SK-N-SH (cell line): ENCODE data around the gene MS4A4A. TPM values are rescaled to one million over a fixed set of nuclear protein-coding genes. Genes with fewer than 3 reads are reported as not detected.

Experiments
- CTCF ChIA-PET: fragments of 300-600, 350-600 bp; formaldehyde crosslinking; extraction: SDS; loops from one replicate; lab custom pipeline; 2021; lab: Yijun Ruan, JAX
- POLR2A ChIA-PET: fragments of 350-600 bp; sonication (Branson Sonifier 250); formaldehyde crosslinking; extraction: SDS; loops from one replicate; lab custom pipeline; 2020; ENCODE audit warnings: antibody characterized with exemption, inconsistent platforms; lab: Yijun Ruan, JAX
- DNase-seq: peaks from one replicate; pipeline ENCODE4 v3.0.0; 2012
- H2AFZ ChIP-seq: fragments of 200-600 bp; sonication (generic); 2 replicates; pipeline ENCODE4 v1.8.1; 2016; ENCODE audit warnings: antibody characterized with exemption, mild to moderate bottlenecking, low read depth
- H3F3A ChIP-seq: fragments of 200-600 bp; sonication (generic); replicated peaks from 2 replicates; pipeline ENCODE3; 2016; ENCODE audit warnings: antibody characterized with exemption, mild to moderate bottlenecking; ENCODE audit not compliant: insufficient read depth
- H3K27ac ChIP-seq, 2 experiments: fragments of 200-500 bp in 1 of 2; fragments of 200-600 bp in 1 of 2; sonication (Bioruptor generic) in 1 of 2; sonication (generic), shearing (Covaris generic) in 1 of 2; 2 replicates each; pipeline versions ENCODE4 v1.5.1 to v1.6.1; 2014 to 2016; ENCODE audit warnings: low read depth in 2 of 2, inconsistent platforms in 1 of 2, low read length in 1 of 2, mild to moderate bottlenecking in 1 of 2, mixed read lengths in 1 of 2
- H3K27me3 ChIP-seq: fragments of 200-600 bp; sonication (generic), shearing (Covaris generic); 2 replicates; pipeline ENCODE4 v1.6.1; 2016; ENCODE audit warnings: mixed run types; ENCODE audit not compliant: insufficient read depth
- H3K36me3 ChIP-seq, 2 experiments: fragments of 200-500 bp in 1 of 2; fragments of 200-600 bp in 1 of 2; sonication (Bioruptor generic) in 1 of 2; sonication (generic) in 1 of 2; replicated peaks in 1 of 2; 2 replicates each; pipeline versions ENCODE3 to v1.5.1; 2014 to 2016; ENCODE audit warnings: low read length in 1 of 2, mild to moderate bottlenecking in 1 of 2; ENCODE audit not compliant: insufficient read depth in 2 of 2, control insufficient read depth in 1 of 2
- H3K4me1 ChIP-seq, 2 experiments: fragments of 200-500 bp in 1 of 2; fragments of 200-600 bp in 1 of 2; sonication (Bioruptor generic) in 1 of 2; sonication (generic), shearing (Covaris generic) in 1 of 2; 2 replicates each; pipeline versions ENCODE4 v1.5.1 to v1.6.1; 2014 to 2016; ENCODE audit warnings: low read depth in 1 of 2, low read length in 1 of 2, mixed run types in 1 of 2; ENCODE audit not compliant: insufficient read depth in 2 of 2, control insufficient read depth in 1 of 2
- H3K4me2 ChIP-seq: fragments of 200-600 bp; sonication (generic), shearing (Covaris generic); 2 replicates; pipeline ENCODE4 v1.6.1; 2017; ENCODE audit warnings: mixed run types
- H3K4me3 ChIP-seq, 2 experiments: fragments of 200-500 bp in 1 of 2; fragments of 200-600 bp in 1 of 2; sonication (Bioruptor generic) in 1 of 2; sonication (generic), shearing (Covaris generic) in 1 of 2; 2 replicates each; pipeline versions ENCODE4 v1.5.1 to v1.8.1; 2014 to 2016; ENCODE audit warnings: low read depth in 2 of 2, inconsistent platforms in 1 of 2, low read length in 1 of 2, mild to moderate bottlenecking in 1 of 2, mixed read lengths in 1 of 2, moderate library complexity in 1 of 2
- H3K79me2 ChIP-seq: fragments of 200-600 bp; sonication (generic); 2 replicates; pipeline ENCODE4 v1.8.1; 2017; ENCODE audit warnings: mild to moderate bottlenecking; ENCODE audit not compliant: insufficient read depth
- H3K9ac ChIP-seq: fragments of 200-600 bp; sonication (generic); 2 replicates; pipeline ENCODE4 v1.6.1; 2017; ENCODE audit warnings: mixed run types
- H3K9me2 ChIP-seq: fragments of 200-600 bp; sonication (generic); 2 replicates; pipeline ENCODE4 v1.6.1; 2017; ENCODE audit warnings: mixed run types
- H3K9me3 ChIP-seq: fragments of 200-600 bp; sonication (generic); 2 replicates; pipeline ENCODE4 v1.6.1; 2017; ENCODE audit warnings: mixed run types, mild to moderate bottlenecking, moderate library complexity
- H4K20me1 ChIP-seq: fragments of 200-600 bp; sonication (generic); 2 replicates; pipeline ENCODE4 v1.6.1; 2017; ENCODE audit warnings: mild to moderate bottlenecking, mixed run types; ENCODE audit not compliant: insufficient read depth
- EZH2phosphoT487 ChIP-seq: fragments of 200-600 bp; sonication (generic); IDR thresholded peaks from 2 replicates; pipeline ENCODE4 v1.6.1; 2017; ENCODE audit warnings: low read depth, mixed run types, mild to moderate bottlenecking, antibody characterized with exemption, moderate library complexity, borderline replicate concordance
- FOXJ3 ChIP-seq: sonication (generic); formaldehyde crosslinking; IDR thresholded peaks from 2 replicates; pipeline ENCODE4 v1.5.1; 2020; ENCODE audit warnings: mild to moderate bottlenecking, missing genetic modification reagents
- FOXM1 ChIP-seq: IDR thresholded peaks from 2 replicates; pipeline ENCODE4 v1.4.0; 2012; ENCODE audit warnings: low read depth, mild to moderate bottlenecking
- MAX ChIP-seq: IDR thresholded peaks from 2 replicates; pipeline ENCODE4 v1.4.0; 2012; ENCODE audit warnings: low read depth
- NRF1 ChIP-seq: IDR thresholded peaks from 2 replicates; pipeline ENCODE4 v1.6.1; 2012; ENCODE audit warnings: low read depth, mild to moderate bottlenecking, low read length
- POLR2AphosphoS5 ChIP-seq: IDR thresholded peaks from 2 replicates; pipeline ENCODE4 v1.6.1; 2012; ENCODE audit warnings: low read depth, low read length
- RFX5 ChIP-seq: IDR thresholded peaks from 2 replicates; pipeline ENCODE4 v1.6.1; 2012; ENCODE audit warnings: mild to moderate bottlenecking, improper control_type of control experiment, low read length
- TAF1 ChIP-seq: IDR thresholded peaks from 2 replicates; pipeline ENCODE4 v1.6.1; 2012; ENCODE audit warnings: low read depth, mild to moderate bottlenecking, low read length, moderate library complexity, borderline replicate concordance
- TCF12 ChIP-seq: IDR thresholded peaks from 2 replicates; pipeline ENCODE4 v1.4.0; 2012
- polyA plus RNA-seq, 3 experiments: library from polyadenylated mRNA; depleted of rRNA; stranded (reverse); fragments of >200 nt; gene quantifications; 2 replicates each; pipeline ENCODE4 v1.2.3, GENCODE V29; 2012
- TF ChIP-seq, protein P1 (sequence below): IDR thresholded peaks from 2 replicates; pipeline ENCODE4 v1.4.0; 2012; ENCODE audit warnings: low read depth, borderline replicate concordance
- TF ChIP-seq, protein P2 (sequence below): IDR thresholded peaks from 2 replicates; pipeline ENCODE4 v1.4.0; 2012; ENCODE audit warnings: low read depth, borderline replicate concordance
- TF ChIP-seq, protein P3 (sequence below): IDR thresholded peaks from 2 replicates; pipeline ENCODE4; 2012

Gene MS4A4A
- polyA plus RNA-seq, 1 of the 3 experiments (the other 2 are of a cell fraction), result not detected

GRCh38 chr11:60314635-60315321 lies 34.3 kb downstream of the MS4A4A start (continued):
- TF ChIP-seq, protein P1, sequence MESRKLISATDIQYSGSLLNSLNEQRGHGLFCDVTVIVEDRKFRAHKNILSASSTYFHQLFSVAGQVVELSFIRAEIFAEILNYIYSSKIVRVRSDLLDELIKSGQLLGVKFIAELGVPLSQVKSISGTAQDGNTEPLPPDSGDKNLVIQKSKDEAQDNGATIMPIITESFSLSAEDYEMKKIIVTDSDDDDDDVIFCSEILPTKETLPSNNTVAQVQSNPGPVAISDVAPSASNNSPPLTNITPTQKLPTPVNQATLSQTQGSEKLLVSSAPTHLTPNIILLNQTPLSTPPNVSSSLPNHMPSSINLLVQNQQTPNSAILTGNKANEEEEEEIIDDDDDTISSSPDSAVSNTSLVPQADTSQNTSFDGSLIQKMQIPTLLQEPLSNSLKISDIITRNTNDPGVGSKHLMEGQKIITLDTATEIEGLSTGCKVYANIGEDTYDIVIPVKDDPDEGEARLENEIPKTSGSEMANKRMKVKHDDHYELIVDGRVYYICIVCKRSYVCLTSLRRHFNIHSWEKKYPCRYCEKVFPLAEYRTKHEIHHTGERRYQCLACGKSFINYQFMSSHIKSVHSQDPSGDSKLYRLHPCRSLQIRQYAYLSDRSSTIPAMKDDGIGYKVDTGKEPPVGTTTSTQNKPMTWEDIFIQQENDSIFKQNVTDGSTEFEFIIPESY, result no peak

GRCh38 chr11:60315871-60316270 lies 35.4 kb downstream of the MS4A4A start:
- H3K9ac ChIP-seq, result no peak overlapping the region
- no peaks in the 10 kb centered on the region for H3F3A ChIP-seq
- no peak overlapping the region for H3K4me3 ChIP-seq
- H3K9me2 ChIP-seq, result no peaks in the 10 kb centered on the region
- no peaks in the 10 kb centered on the region for H3K4me1 ChIP-seq
- H3K27ac ChIP-seq, result no peak overlapping the region
- no peaks in the 10 kb centered on the region for H3K27me3 ChIP-seq
- POLR2A ChIA-PET, result no interaction called here
- no peaks in the 10 kb centered on the region for H4K20me1 ChIP-seq
- CTCF ChIA-PET, result no interaction called here
- no peak overlapping the region for H3K4me2 ChIP-seq
- no peaks in the 10 kb centered on the region for H3K79me2 ChIP-seq
- H3K36me3 ChIP-seq, result no peaks in the 10 kb centered on the region
- DNase-seq, result no peak
- H3K9me3 ChIP-seq, result no peaks in the 10 kb centered on the region
- no peak overlapping the region for H2AFZ ChIP-seq
- TF ChIP-seq TAF1 (no peak), MAX (no peak), EZH2phosphoT487 (no peak), FOXJ3 (no peak), TCF12 (no peak), RFX5 (no peak), FOXM1 (no peak), POLR2AphosphoS5 (no peak), NRF1 (no peak)
- TF ChIP-seq, protein P2, sequence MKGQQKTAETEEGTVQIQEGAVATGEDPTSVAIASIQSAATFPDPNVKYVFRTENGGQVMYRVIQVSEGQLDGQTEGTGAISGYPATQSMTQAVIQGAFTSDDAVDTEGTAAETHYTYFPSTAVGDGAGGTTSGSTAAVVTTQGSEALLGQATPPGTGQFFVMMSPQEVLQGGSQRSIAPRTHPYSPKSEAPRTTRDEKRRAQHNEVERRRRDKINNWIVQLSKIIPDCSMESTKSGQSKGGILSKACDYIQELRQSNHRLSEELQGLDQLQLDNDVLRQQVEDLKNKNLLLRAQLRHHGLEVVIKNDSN, result no peak
- TF ChIP-seq, protein P3, sequence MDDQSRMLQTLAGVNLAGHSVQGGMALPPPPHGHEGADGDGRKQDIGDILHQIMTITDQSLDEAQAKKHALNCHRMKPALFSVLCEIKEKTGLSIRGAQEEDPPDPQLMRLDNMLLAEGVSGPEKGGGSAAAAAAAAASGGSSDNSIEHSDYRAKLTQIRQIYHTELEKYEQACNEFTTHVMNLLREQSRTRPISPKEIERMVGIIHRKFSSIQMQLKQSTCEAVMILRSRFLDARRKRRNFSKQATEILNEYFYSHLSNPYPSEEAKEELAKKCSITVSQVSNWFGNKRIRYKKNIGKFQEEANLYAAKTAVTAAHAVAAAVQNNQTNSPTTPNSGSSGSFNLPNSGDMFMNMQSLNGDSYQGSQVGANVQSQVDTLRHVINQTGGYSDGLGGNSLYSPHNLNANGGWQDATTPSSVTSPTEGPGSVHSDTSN, result no peak
